ENCODE measurements around the gene SAMD8.
A peak's percentile ranks its signal among the peaks of the same experiment; 100 is the strongest.
"Not testable (repeated sequence)": the region's sequence is repeated elsewhere in the genome, so short reads cannot be mapped to it uniquely, and the experiment has no call there.

The SAMD8 gene

GRCh38 chr10:75199949-75200348, 88.5 kb downstream of the SAMD8 start:
- not testable (repeated sequence) for DNase-seq

GRCh38 chr10:75201793-75202307, 90.4 kb downstream of the SAMD8 start:
- no peak for DNase-seq

GRCh38 chr10:75202321-75203045, 91.0 kb downstream of the SAMD8 start:
- DNase-seq = no peak

GRCh38 chr10:75203046-75203620, 91.7 kb downstream of the SAMD8 start:
- DNase-seq = not testable (repeated sequence)

GRCh38 chr10:75203724-75204123, 92.3 kb downstream of the SAMD8 start:
- no peak for DNase-seq

- no peak for DNase-seq
Observed at GRCh38 chr10:75205908-75206307, 94.5 kb downstream of the SAMD8 start.

- not testable (repeated sequence) for DNase-seq
Observed at GRCh38 chr10:75206638-75207037, 95.2 kb downstream of the SAMD8 start.

GRCh38 chr10:75207079-75207856, 95.8 kb downstream of the SAMD8 start:
- no peak for DNase-seq

- DNase-seq = no peak
Observed at GRCh38 chr10:75207857-75208144, 96.3 kb downstream of the SAMD8 start.

GRCh38 chr10:75208181-75208580, 96.7 kb downstream of the SAMD8 start:
- DNase-seq = no peak

- no peak for DNase-seq
Observed at GRCh38 chr10:75209086-75209920, 97.8 kb downstream of the SAMD8 start.

- peak; percentile 81 to 82 for DNase-seq
Observed at GRCh38 chr10:75209921-75210281, 98.4 kb downstream of the SAMD8 start.

GRCh38 chr10:75210282-75211006, 99.0 kb downstream of the SAMD8 start, which contains the start of gene VDAC2:
Gene VDAC2, plus strand, starts transcription at chr10:75210796. Its CDS starts 363 bp downstream, at chr10:75211159.
- peak; percentile 94 to 96 for DNase-seq

- DNase-seq = peak; percentile 26 to 43
Observed at GRCh38 chr10:75211007-75211691, 99.7 kb downstream of the SAMD8 start.

GRCh38 chr10:75212343-75212742, 100.9 kb downstream of the SAMD8 start:
- no peak for DNase-seq

- DNase-seq = no peak
Observed at GRCh38 chr10:75220274-75220673, 108.8 kb downstream of the SAMD8 start.

GRCh38 chr10:75221492-75221891, 110.0 kb downstream of the SAMD8 start:
- not testable (repeated sequence) for DNase-seq

- no peak for DNase-seq
Observed at GRCh38 chr10:75223507-75223906, 112.1 kb downstream of the SAMD8 start.

- no peak for DNase-seq
Observed at GRCh38 chr10:75226095-75226494, 114.6 kb downstream of the SAMD8 start.

GRCh38 chr10:75226656-75227055, 115.2 kb downstream of the SAMD8 start:
- no peak for DNase-seq

- no peak for DNase-seq
Observed at GRCh38 chr10:75228278-75228677, 116.8 kb downstream of the SAMD8 start.

GRCh38 chr10:75228834-75229233, 117.4 kb downstream of the SAMD8 start:
- no peak for DNase-seq
